PC-9 (cell line): ENCODE results near the gene USP13. TPM values are rescaled to one million over a fixed set of nuclear protein-coding genes. Genes with fewer than 3 reads are reported as not detected.
A peak's percentile ranks its signal among the peaks of the same experiment; 100 is the strongest.
"Not testable (repeated sequence)": the region's sequence is repeated elsewhere in the genome, so short reads cannot be mapped to it uniquely, and the experiment has no call there.

ENCODE experiments used
- BruUV-seq: library from RNA; stranded (reverse); fragments of 400-500 nt; replicated peaks from 2 replicates; lab custom pipeline; 2021; lab: Mats Ljungman, UMichigan
- CTCF ChIA-PET: fragments of 300-600 bp; sonication (Branson Sonifier 250); formaldehyde crosslinking; loops from one replicate; lab custom pipeline; 2022; ENCODE audit warnings: antibody characterized with exemption; lab: Charles Lee
- POLR2A ChIA-PET: fragments of 300-600 bp; sonication (Branson Sonifier 250); formaldehyde crosslinking; loops from one replicate; lab custom pipeline; 2022; ENCODE audit warnings: antibody characterized with exemption; ENCODE audit not compliant: unreplicated experiment; lab: Charles Lee
- DNase-seq, 2 experiments: peaks; one replicate each; pipeline versions ENCODE4 v3.0.0 to v3.0.0-alpha.2; 2015 to 2022; ENCODE audit warnings: mixed read lengths in 1 of 2
- H2AFZ ChIP-seq: fragments of 200-600 bp; sonication (generic); 2 replicates; pipeline ENCODE4 v1.8.1; 2017; ENCODE audit warnings: antibody characterized with exemption
- H3F3A ChIP-seq: fragments of 200-600 bp; sonication (generic); 2 replicates; pipeline ENCODE4 v1.8.1; 2017; ENCODE audit warnings: antibody characterized with exemption, mild to moderate bottlenecking, low read depth; ENCODE audit not compliant: insufficient read depth
- H3K27ac ChIP-seq: fragments of 200-600 bp; sonication (generic); 2 replicates; pipeline ENCODE4 v1.6.1; 2016; ENCODE audit warnings: mixed run types
- H3K27me3 ChIP-seq: fragments of 200-600 bp; sonication (generic); 2 replicates; pipeline ENCODE4 v1.6.1; 2016; ENCODE audit warnings: low read depth, mixed run types; ENCODE audit not compliant: insufficient read depth
- H3K36me3 ChIP-seq: fragments of 200-600 bp; sonication (generic); 2 replicates; pipeline ENCODE4 v1.6.1; 2016; ENCODE audit warnings: low read depth, mixed run types
- H3K4me1 ChIP-seq: fragments of 200-600 bp; sonication (generic); replicated peaks from 2 replicates; pipeline ENCODE4 v1.6.1; 2016; ENCODE audit warnings: mixed run types; ENCODE audit not compliant: insufficient read depth
- H3K4me2 ChIP-seq: fragments of 200-600 bp; sonication (generic); 2 replicates; pipeline ENCODE4 v1.6.1; 2017; ENCODE audit warnings: mixed run types
- H3K4me3 ChIP-seq: fragments of 200-600 bp; sonication (generic); 2 replicates; pipeline ENCODE4 v1.6.1; 2016; ENCODE audit warnings: mixed run types
- H3K79me2 ChIP-seq: fragments of 200-600 bp; sonication (generic); 2 replicates; pipeline ENCODE4 v1.6.1; 2017; ENCODE audit warnings: low read depth, mixed run types
- H3K9me2 ChIP-seq: fragments of 200-600 bp; sonication (generic); 2 replicates; pipeline ENCODE4 v1.8.1; 2017; ENCODE audit warnings: mild to moderate bottlenecking; ENCODE audit not compliant: insufficient read depth
- H3K9me3 ChIP-seq: fragments of 200-600 bp; sonication (generic); 2 replicates; pipeline ENCODE4 v1.8.1; 2016; ENCODE audit warnings: low read depth; ENCODE audit not compliant: insufficient read depth
- H4K20me1 ChIP-seq: fragments of 200-600 bp; sonication (generic); 2 replicates; pipeline ENCODE4 v1.8.1; 2017; ENCODE audit not compliant: insufficient read depth
- CTCF ChIP-seq: fragments of 200-600 bp; sonication (generic); conservative IDR thresholded peaks from 2 replicates; pipeline ENCODE4 v1.6.1; 2017; ENCODE audit warnings: mixed run types, antibody characterized with exemption, mild to moderate bottlenecking, moderate library complexity
- EZH2 ChIP-seq: fragments of 200-600 bp; sonication (generic); IDR thresholded peaks from 2 replicates; pipeline ENCODE4 v1.8.0; 2017; ENCODE audit warnings: antibody characterized with exemption, low read depth
- intact Hi-C: fragments of 100-400 bp; cut with micrococcal nuclease; formaldehyde crosslinking; loops from one replicate; pipeline ENCODE4 v1.10.0; 2022; ENCODE audit not compliant: unreplicated experiment
- total RNA-seq: library from RNA; stranded (reverse); gene quantifications from 2 replicates; pipeline ENCODE4 v1.2.3, GENCODE V29; 2021

USP13 gene
- total RNA-seq, 1 experiment from 2014 or later, result 24.7 TPM

- CTCF ChIA-PET, result no interaction called here
- DNase-seq, result no peak
- peaks cover 21% of the 10 kb centered on the region for H3F3A ChIP-seq
- H2AFZ ChIP-seq, result no peak overlapping the region
- H3K79me2 ChIP-seq, result no peaks in the 10 kb centered on the region
- H3K27ac ChIP-seq, result no peak overlapping the region
- H3K27me3 ChIP-seq, result no peaks in the 10 kb centered on the region
- no peak overlapping the region for H3K4me2 ChIP-seq
- no TSS peak for BruUV-seq
- H4K20me1 ChIP-seq, result no peaks in the 10 kb centered on the region
- intact Hi-C loops, result no loop called here
- no peak overlapping the region for H3K4me3 ChIP-seq
- peaks cover 15% of the 10 kb centered on the region for H3K4me1 ChIP-seq
- no peaks in the 10 kb centered on the region for H3K9me3 ChIP-seq
- TF ChIP-seq CTCF (no peak), EZH2 (no peak)
- H3K9me2 ChIP-seq, result no peaks in the 10 kb centered on the region
- POLR2A ChIA-PET, result no interaction called here
- no peaks in the 10 kb centered on the region for H3K36me3 ChIP-seq
Observed at GRCh38 chr3:179640469-179640868, 12.4 kb upstream of the USP13 start.

GRCh38 chr3:179642871-179643270, 10.0 kb upstream of the USP13 start:
- POLR2A ChIA-PET, result no interaction called here
- BruUV-seq, result no TSS peak

GRCh38 chr3:179643837-179644236, 9.0 kb upstream of the USP13 start:
- H3K9me3 ChIP-seq, BruUV-seq, H2AFZ ChIP-seq, H3K4me3 ChIP-seq, H4K20me1 ChIP-seq, H3K27me3 ChIP-seq, H3K79me2 ChIP-seq, H3K9me2 ChIP-seq, H3K36me3 ChIP-seq, DNase-seq: not testable (repeated sequence)
- H3K4me1 ChIP-seq, result peaks cover 15% of the 10 kb centered on the region
- peak overlapping the region; percentile 10; the same call in 1 of the 2 replicates for H3K4me2 ChIP-seq
- peak overlapping the region; percentile 63; the same call in 1 of the 2 replicates for H3K27ac ChIP-seq
- peaks cover 22% of the 10 kb centered on the region for H3F3A ChIP-seq
- intact Hi-C loops, result loop anchor here (2.0 kb wide), 1 partner anchor 959 kb away; the partner anchor contains the start of gene TTC14
- POLR2A ChIA-PET, result interaction anchor here (0.6 to 0.7 kb wide), 2 partner anchors 8 to 22 kb away, joined by 6 to 15 read pairs; no protein-coding TSS in a partner anchor
- CTCF ChIA-PET, result interaction anchor here (0.9 kb wide), 1 partner anchor 958 kb away, joined by 3 read pairs; no protein-coding TSS in a partner anchor

More at GRCh38 chr3:179642871-179643270, 10.0 kb upstream of the USP13 start:
- intact Hi-C loops, result no loop called here
- H3K4me2 ChIP-seq, result no peak overlapping the region
- H3K9me2 ChIP-seq, result no peaks in the 10 kb centered on the region
- H3K9me3 ChIP-seq, result no peaks in the 10 kb centered on the region
- H3K27me3 ChIP-seq, result no peaks in the 10 kb centered on the region
- no peaks in the 10 kb centered on the region for H4K20me1 ChIP-seq
- no peaks in the 10 kb centered on the region for H3K79me2 ChIP-seq
- H3K36me3 ChIP-seq, result no peaks in the 10 kb centered on the region
- DNase-seq, result no peak
- peaks cover 22% of the 10 kb centered on the region for H3F3A ChIP-seq
- H3K4me3 ChIP-seq, result no peak overlapping the region
- no peak overlapping the region for H2AFZ ChIP-seq
- CTCF ChIA-PET, result no interaction called here
- no peak for TF ChIP-seq EZH2
- TF ChIP-seq CTCF, result no peak
- H3K4me1 ChIP-seq, result peaks cover 15% of the 10 kb centered on the region
- no peak overlapping the region for H3K27ac ChIP-seq
